GOT3 (cell line): Measurements from ENCODE around the gene TJP1.

Experiments used
- DNase-seq: peaks from one replicate; lab custom pipeline; 2025; ENCODE audit warnings: mixed read lengths; lab: John Stamatoyannopoulos, UW

TJP1 gene

DNA sequence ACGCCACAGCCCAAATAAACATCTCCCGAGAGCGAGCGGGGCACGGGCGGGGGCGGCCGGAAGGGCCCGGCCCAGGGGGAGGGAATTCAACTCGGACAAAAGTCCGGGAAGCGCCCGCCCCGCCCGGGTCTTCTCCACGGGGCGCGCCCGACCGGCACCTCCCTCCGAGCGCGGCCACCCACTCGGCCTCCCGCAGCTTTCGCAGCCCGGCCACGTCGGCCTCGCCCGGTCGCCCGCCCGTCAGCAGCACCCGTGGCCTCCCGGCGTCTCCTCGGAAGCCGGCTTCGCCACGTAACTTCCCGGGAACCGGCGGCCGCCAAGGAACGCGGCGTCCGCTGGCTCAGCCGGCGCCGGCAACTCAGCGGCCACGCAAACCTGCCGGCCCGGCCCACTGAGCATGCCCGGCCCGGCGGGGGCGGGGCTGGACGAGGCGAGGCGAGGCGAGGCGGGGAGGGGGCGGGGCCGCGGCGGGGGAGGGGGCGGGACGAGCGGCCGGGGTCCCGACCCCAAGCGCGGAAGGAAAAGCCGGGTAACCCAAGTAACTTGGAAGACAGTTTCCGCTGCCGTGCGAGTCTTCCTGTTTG, at the start of gene TJP1:
Gene TJP1 (minus strand): TSS at position 369 of the 584 bp plus-strand sequence. CDS start 440 bp downstream, outside the sequence.
- DNase-seq, result peak; percentile 54

DNA sequence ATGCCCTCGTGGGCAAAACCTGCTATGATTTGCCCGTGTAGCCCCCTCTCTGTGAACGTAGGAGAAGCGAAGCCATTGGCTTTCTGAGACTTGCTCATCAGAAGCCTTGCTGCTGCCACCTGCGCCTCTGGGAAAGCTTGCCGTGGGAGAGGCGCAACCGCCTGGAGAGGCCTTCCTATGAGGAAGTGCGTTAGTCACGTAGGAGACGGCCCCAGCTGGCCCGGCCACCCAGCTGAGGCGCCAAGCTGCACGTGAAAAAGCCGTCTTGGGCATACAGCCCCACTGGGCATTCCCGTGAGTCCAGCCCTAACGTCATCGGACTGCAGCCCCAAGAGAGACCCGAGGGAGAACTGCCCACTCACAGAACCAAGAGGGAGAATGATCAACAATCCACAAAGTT, 49.1 kb upstream of the TJP1 start:
- no peak for DNase-seq

DNA sequence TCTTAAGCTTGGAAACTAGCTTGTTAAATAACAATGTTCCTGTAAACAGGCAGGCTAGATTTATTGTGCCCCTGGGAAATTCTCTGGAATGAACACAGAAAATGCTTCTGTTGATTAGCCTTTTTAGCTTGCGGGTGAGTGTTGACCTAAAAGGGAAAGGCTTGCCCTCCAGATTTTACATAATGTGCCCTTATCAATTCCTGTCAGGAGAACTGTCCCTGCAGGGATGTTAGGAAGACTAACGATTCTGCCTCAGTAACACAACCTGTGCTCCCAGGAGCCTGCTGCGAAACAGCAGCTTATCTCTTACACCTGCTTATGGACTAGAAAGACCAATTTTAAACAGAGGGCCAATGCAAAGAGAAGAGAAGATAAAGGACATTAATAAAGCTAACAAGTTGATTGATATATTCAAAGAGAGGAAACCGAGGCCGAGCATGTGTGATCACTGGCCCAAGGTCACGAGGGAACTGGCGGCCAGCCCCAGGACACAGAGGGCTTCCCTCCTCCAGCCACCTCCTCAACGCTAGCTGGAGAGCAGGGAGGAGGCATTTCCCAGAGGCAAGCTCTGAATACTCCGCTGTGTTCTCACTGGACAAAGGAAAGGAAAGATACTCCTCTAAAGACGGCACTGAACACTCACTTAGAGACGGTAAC, 48.4 kb upstream of the TJP1 start:
- no peak for DNase-seq

DNA sequence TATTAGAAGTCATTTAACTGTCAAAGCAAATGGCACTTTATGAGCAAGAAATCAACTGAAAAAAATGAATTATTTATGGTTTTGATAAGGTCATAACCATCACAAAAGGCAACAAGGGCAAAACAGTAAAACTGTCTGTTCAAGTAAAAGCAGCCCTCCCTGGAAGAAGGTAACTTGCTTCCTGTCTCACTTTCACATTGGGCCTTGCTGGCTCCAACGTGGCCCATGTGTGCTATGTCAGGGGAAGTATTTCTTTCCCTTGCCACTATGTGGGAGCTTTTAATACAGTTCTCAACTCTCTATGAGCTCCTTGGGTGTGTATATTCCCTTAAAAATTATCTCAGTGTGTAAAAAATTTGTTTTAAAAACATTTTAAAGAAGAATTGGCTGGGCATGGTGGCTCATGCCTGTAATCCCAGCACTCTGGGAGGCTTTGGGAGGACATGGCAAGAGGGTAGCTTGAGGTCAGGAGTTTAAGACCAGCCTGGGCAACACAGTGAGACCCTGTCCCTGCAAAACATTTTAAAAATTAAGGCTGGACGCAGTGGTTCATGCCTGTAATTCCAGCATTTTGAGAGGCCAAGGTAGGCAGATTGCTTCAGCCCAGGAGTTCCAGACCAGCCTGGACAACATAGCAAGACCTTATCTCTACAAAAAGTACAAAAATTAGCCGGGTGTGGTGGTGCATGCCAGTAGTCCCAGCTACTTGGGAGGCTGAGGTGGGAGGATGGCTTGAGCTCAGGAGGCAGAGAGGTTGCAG, 45.2 kb upstream of the TJP1 start:
- no peak for DNase-seq

DNA sequence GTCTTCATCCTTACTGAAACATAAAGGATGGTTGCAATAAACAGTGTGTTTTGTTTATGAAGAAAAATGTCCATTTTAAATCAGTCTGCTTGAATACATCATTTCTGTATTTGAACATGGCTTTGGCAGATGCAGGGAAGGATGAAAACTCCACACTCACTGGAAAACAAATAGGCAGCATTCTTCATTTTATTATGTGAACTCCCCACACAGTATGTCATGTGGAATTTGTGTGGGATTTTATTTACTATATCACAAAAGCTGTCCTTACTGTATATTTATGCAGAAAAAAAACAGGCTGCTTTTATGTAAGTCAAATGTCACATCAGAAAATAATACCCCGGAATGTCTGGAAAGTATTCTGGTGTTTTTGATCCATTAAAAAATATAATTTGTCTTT, 44.1 kb upstream of the TJP1 start:
- DNase-seq, result no peak

DNA sequence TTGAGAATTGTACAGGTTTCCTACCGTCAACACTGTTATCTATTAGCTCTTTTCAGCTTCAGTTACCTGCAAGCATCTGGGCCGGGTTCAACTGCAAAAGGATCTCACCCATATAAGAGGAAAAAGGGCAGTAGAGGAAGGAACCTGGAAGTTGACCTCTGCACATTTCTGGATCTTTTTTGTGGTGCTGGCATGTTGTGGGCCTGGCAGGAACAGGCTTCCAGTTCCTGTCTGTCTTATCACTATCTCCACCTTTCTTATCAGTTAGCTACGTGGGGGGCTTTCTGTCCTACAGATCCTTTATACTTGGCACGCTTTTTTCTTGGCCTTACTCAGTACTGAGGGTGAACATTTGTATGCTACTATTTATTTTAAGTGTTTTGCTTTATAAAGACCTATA, 42.2 kb upstream of the TJP1 start:
- no peak for DNase-seq

DNA sequence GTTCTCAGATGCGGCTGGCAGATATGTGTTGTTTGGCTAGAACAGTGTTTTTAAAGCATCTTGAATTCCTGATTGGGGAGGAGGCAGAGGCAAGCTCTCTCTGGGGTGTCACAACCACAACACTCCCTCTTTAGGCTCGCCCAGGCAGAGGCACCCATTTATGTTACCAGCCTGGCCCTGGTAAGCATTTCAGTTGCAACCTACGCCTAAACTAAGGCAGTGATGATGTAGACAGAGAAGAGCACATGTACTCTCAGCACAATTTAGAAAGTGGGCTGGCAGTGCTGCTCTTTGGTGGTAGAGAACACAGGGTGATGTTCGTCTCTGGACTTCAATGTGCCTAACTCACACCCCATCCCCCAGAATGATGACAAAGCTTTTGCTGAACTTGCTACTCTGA, 41.2 kb upstream of the TJP1 start:
- no peak for DNase-seq

DNA sequence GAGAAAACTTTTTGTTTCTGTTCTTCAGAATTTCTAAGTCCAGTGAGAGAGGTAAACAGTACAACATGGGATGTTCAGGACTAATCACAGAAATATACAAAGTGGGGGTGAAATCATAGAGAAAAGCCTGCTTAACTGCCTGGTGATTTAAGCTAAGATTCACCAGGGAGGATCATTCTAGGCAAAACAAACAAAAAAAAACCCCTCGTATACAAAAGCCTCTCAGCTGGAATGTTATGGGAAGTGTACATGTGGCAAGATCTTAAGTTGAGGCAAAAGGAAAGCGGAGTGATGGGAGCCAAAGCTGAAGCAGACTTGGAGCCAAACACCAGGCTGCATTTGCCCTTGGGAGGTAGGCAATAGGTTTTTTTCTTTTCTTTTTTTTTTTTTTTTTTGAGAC, 40.0 kb upstream of the TJP1 start:
- no peak for DNase-seq

DNA sequence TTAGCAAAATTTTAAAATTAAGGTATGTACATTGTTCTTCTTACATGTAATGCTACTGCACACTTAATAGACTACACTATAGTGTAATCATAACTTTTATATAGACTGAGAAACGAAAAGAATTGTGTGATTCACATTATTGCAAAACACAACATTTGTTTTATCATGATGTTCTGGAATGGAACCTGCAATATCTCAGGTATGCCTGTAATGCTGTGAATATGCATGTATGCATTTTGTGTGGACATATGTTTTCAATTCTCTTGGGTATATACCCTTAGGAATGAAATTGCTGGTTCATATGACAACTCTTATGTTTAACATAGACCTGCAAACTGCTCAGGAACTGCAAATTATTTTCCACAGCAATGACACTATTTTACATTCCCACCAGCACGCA, 38.6 kb upstream of the TJP1 start:
- DNase-seq, result no peak

DNA sequence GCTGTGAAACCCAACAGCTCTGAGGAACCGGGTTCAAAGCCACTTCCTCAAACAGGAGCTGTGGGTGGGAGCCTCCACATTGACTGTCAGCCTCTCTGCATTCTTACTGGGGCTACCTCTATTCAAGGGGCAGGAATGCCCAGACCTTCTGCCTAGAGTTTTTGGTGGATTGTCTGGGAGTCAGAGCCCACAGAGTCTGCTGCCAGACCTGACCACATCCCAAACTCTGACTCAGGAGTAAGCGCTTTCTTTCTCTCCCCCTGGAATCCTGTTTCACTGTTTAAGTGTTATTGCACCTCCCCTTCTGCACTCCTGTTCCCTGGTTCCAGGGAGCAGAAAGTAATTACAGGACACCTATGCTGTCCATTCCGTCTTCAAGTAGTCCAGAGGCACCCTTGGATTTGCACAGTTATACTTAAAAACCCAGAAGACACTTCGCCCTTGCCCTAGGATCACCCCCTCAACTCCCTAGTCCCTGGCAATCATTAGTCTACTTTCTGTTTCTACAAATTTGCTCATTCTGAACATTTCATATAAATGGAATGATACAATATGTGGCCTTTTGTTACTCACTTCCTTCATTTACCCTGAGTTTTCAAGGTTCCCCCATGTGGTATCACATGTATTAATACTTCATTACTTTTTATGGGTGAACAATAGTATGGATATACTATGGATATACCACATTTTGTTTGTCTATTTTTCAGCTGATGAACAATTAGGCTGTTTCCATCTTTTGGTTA, 37.9 kb upstream of the TJP1 start:
- DNase-seq, result no peak

DNA sequence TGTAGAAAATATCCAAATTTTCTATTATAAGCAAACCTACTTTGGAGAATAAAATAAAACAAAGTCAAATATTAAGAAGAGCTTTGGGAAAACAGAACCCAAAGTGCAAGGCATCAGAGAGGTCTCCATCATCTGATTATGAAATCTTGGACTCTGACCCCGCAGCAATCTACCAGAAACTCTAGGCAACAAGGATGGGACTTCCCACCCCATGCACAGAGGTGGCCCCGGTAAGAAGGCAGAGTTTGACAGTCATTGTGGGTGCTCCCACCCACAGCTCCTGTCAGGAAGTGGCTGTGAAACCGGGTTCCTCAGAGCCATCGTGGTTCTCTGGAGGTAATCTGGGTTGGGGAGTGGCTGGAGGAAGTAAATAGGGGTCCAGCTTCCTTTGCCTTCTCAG, 37.0 kb upstream of the TJP1 start:
- DNase-seq, result no peak

DNA sequence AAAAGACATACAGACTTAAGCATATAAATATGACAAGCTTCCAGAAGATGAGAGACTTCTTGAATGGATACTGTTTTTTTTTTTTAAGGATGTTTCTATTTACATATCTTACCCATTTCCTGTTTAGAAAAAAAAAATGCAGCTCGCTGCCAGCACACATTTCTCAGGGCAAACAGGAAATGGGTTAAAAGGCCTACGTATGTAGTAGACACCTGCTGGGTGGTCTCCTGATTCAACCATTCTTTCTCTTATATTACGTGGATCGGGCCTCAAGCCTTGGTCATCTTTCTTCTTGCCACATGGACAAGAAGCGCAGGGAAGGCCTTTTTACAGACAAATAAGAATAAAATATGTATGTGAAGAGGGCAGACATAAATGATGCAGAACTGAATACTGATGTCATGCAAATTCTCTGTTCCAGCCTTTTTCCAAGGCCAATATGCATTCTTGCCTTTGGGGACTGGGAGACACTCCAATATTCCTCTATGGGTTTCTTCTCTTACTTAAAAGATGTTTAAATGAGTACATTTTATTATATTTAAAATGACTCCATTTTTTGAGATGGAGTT, 35.0 kb upstream of the TJP1 start:
- DNase-seq, result no peak

DNA sequence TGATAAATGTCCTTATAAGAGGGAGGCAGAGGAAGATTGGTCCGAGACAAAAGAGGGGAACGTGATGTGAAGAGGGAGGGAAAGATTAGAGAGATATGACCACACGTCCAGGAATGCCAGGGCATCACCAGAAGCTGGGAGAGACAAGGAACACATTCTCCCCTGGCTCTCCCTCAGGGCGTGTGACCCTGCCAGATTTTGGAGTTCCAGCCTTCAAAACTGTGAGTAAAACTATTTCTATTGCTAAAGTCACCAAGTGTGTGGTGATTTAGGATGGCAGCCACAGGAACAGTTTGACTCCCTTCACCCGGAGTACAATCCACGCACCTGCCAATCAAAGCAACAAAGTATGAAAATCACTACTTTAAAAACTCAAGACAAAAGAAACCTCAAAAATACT, 32.1 kb upstream of the TJP1 start:
- DNase-seq, result no peak

DNA sequence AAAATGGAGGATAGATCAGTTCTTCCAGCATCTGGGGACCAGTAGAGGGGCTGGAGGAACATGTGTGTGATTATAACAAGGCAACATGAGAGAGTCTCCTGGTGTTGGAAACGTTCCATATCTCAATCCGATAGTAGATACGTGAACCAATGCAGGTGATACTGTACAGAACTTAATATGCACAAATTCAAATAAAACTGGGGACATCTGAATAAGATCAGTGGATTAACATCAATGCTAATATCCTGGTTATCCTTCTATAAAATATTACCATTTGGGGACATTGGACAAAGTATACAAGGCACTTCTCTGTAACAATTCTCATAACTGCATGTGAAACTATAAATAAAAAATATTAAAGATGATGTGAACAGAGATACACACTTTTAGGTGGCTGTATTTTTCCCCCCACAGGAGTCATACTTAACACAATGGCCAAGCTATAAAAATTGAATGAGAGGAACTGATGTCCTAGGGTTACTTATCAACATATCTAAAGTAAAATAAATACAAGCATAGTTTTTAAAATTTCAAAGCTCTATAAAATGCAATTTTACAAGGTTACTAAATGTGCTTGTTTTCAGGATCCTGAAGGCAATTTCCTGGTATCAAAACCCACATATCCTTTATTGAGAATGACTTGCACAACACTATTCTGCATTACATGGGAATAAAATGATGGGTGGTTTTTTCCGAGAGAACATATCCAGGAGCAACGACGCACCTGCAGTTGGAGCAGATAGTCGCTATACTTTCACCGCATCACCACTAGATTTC, 31.1 kb upstream of the TJP1 start:
- DNase-seq, result no peak

DNA sequence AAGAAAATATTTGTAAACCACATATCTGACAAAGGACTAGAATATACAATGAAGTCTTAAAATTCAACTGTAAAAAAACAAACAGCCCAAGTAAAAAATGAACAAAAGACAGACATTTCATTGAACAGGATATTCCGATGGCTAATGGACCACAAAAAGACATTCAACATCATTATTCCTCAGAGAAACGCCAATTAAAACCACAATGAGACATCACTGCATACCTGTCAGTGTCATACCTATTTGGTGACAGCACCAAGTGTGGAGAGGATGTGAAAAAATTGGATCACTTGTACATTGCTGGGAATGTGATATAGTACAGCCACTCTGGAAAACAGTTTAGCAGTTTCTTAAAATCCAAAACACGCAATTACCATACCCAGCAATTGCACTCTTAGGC, 29.9 kb upstream of the TJP1 start:
- no peak for DNase-seq

DNA sequence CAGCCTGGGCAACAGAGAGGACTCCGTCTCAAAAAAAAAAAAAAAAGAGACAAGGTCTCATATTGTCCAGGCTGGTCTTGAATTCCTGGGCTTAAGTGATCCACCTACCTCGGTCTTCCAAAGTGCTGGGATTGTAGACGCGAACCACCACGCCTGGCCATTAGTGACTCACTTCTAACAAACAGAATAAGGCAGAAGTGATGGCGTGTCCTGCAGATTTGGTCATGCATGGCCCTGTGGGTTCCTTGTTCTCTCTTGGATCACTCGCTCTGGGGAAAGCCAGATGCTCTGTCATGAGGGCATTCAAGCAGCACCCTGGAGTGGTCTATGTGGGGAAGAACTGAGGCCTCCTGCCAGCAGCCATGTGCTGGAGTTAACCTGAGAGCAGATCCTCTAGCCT, 27.4 kb upstream of the TJP1 start:
- no peak for DNase-seq

DNA sequence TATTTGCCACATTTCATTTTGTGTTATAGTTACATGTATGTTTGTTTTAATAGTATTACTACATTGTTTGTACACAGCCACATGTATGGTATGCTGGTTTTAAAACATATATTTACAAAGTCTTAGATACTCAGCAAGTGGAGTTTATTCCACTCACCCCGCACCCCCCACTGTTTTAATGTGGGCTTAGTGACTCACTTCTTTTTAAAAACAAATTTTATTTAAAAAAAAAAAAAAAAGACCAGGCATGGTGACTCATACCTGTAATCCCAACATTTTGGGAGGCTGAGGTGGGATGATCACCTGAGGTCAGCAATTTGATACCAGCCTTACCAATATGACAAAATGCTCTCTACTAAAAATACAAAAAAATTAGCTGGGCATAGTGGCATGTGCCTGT, 26.9 kb upstream of the TJP1 start:
- DNase-seq, result no peak

DNA sequence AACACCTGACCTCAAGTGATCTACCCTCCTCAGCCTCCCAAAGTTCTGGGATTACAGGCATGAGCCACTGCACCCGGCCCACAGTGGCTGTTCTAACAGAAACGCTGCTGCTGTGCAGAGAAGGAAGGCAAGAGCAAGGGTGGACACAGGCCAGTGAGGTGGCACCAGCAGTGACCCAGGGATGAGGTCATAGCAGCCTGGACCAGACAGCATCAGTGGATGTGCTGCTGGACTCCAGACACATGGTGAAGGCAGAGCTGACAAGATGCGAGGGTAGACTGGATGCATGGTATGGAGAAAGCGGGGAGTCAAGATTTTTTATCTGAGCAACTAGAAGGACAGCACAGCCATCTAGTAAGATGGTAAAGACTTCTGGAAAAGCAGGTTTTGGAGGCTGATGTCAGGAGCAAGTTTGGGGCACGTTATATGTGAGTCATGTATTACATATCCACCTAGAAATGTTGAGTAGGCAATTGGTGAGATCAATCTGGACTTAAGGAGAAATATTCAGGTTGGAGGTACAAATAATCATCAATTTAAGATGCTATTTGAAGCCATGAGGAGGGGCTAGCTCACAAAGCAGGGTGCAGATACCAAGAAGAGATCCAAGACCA, 22.1 kb upstream of the TJP1 start:
- no peak for DNase-seq

DNA sequence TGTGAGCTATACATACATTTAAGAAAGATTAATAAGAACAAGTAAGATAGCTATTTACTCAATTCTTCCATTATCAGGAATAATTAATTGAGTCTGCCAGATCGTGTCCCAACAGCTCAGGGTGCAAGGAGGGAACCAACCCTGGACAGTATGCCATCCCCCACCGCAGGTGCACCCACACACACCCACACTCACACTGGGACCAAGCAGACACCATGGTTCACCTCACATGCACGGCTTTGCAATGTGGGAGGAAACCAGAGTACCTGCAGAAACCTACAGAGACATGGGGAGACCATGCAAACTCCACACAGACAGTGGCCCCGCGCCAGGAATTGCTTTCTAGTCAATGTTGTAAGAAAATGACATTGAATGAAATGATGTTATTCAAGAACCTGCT, 20.0 kb upstream of the TJP1 start:
- DNase-seq, result no peak

DNA sequence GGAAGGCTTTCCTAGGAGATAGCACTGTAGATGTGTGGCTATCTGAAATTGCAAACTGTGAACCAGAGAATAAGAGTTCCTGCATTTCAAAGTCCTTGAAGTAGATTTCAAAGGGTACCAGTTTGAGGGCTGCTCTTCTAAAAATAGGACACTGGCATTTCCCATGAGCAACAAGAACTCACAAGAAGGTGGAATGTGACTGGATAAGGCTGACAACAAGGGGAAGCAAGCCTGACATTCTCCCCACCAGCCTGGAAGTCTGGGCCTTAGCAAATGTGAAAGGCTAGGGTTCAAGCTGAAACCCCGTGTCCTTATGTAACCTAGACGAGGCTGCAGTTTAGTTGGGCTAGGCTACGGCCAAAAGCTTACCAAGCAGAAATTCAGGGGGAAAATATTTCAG, 18.7 kb upstream of the TJP1 start:
- DNase-seq, result no peak

DNA sequence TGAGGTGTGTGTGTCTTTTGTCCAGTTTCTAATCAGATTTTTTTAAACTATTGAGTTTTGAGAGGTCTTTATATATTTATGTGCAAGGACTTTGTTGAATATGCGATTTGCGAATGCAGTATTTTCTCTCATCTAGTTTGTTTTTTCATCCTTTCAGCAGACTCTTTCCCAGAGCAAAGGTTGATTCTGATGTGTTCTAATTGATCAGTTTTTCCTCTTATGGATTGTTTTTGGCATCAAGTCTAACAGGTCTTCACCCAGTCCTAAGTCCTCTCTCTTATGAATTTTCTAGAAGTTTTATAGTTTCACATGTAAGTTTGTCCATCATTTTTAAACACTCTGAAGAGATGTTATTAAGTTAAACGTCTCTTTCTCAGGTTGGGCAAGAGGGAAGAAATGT, 17.8 kb upstream of the TJP1 start:
- DNase-seq, result no peak
